Activated T-helper 17 cell treated with anti-CD3 and anti-CD28 coated beads, Interleukin-2, amount 50 U/mL, for 72 hours (primary cell): ENCODE measurements around the gene TRIM33. TPM values are rescaled to one million over a fixed set of nuclear protein-coding genes. Genes with fewer than 3 reads are reported as not detected.
"Not testable (repeated sequence)": the region's sequence is repeated elsewhere in the genome, so short reads cannot be mapped to it uniquely, and the experiment has no call there.

Source experiments
- ATAC-seq: fragments of 150-1000 bp; cut with Tn5 transposase; replicated peaks from 2 replicates; pipeline ENCODE4 v1.10.0; 2021; ENCODE audit warnings: mild to moderate bottlenecking, moderate library complexity
- H3K27ac Mint-ChIP-seq: one replicate; pipeline ENCODE4 v1.8.0; 2022; ENCODE audit warnings: mixed read lengths
- H3K27me3 Mint-ChIP-seq: one replicate; pipeline ENCODE4 v1.8.0; 2022; ENCODE audit warnings: mixed read lengths
- H3K36me3 Mint-ChIP-seq: one replicate; pipeline ENCODE4 v1.8.0; 2022; ENCODE audit warnings: low read depth, mild to moderate bottlenecking, mixed read lengths
- H3K4me1 Mint-ChIP-seq: one replicate; pipeline ENCODE4 v1.8.0; 2022; ENCODE audit warnings: mixed read lengths
- H3K4me3 Mint-ChIP-seq: one replicate; pipeline ENCODE4 v1.8.0; 2022; ENCODE audit warnings: mild to moderate bottlenecking, mixed read lengths
- H3K9me3 Mint-ChIP-seq: one replicate; pipeline ENCODE4 v1.8.0; 2022; ENCODE audit warnings: mixed read lengths
- total RNA-seq, 2 donors: library from RNA; stranded (reverse); gene quantifications; one replicate each; pipeline ENCODE4 v1.2.3, GENCODE V29; 2022

The TRIM33 gene
- total RNA-seq, 2 donors from 2014 or later: 36.6 to 45.9 TPM

DNA sequence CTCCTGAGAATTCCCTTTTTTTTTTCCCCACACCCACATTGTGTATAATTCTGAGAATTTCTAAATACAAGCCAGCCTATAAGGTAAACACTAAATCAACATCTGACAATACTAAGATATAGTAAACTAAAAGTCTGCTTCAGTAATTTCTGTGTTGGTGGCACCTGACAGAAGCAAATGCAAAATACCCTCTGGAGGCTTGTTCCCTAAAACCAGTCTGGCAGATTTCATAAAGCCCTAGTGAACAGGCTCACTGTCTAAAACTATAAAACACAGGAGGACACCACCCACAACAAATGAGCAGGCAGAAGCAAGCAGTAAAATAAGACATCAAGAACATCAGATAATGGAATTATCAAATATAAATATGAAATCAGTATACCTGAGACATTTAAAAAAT lies 11.5 kb downstream of the TRIM33 start:
- Mint-ChIP-seq H3K9me3 (no peaks in the 10 kb centered on the region), H3K4me3 (no peak overlapping the region), H3K36me3 (peaks cover 21% of the 10 kb centered on the region), H3K27ac (no peak overlapping the region), H3K27me3 (no peaks in the 10 kb centered on the region), H3K4me1 (peaks cover 22% of the 10 kb centered on the region)
- no peak for ATAC-seq

DNA sequence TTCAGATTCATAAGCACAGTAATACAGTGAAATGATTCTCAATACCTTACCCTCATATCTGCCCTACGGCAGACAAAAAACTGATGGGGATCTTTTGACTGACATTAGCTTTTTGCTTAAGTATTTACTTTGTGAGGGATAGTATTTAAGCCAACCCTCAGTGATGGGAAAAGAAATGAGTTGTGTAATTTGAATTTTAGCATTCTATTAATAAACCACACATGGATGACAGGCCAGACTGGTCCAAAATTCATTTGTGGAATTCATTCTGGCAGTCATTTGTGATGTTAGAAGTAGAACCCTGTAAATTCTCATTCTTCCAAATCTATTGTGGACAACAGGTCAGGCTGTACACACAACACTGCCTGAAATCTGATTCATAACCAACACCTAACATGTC lies 14.9 kb downstream of the TRIM33 start:
- H3K4me1 Mint-ChIP-seq: peaks cover 22% of the 10 kb centered on the region
- no peak overlapping the region for H3K27ac Mint-ChIP-seq
- no peaks in the 10 kb centered on the region for H3K27me3 Mint-ChIP-seq
- H3K9me3 Mint-ChIP-seq: peaks cover 4% of the 10 kb centered on the region
- H3K4me3 Mint-ChIP-seq: no peak overlapping the region
- H3K36me3 Mint-ChIP-seq: peaks cover 23% of the 10 kb centered on the region
- ATAC-seq: no peak

DNA sequence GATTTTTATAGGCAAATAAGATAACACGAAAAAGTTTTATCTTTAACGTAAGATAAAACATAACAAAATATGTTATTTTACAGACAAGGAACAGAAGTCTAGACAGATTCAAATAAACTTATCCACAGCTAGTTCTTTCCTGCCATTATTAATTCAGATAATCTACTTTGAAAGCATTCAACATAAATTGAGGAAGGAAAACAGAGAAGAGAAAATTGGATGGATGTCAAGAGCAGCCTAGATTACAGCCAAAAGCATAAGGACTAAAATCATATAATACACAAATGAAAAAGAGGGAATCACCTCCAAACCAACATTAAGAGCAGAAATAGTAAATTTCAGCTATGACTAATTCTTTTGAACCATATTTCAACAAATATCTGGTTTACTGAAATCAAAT lies 15.5 kb downstream of the TRIM33 start:
- peaks cover 23% of the 10 kb centered on the region for H3K36me3 Mint-ChIP-seq

DNA sequence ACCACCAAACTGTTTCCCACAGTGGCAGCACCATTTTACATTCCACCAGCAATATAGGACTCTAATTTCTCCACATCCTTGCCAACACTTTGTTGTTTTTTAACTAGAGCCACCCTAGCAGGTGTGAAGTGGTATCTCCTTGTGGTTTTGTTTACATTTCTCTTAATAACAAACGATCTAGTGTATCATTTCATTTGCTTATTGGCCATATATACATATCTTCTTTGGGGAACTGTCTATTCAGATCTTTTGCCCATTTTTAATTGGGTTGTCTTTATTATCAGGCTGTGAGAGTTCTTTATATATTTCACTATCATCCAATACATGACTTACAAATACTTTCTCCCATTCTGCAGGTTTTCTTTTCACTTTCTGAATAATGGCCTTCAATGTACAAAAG lies 18.0 kb downstream of the TRIM33 start:
- Mint-ChIP-seq H3K4me3 (no peak overlapping the region), H3K4me1 (peaks cover 30% of the 10 kb centered on the region), H3K9me3 (peaks cover 4% of the 10 kb centered on the region), H3K27ac (no peak overlapping the region), H3K27me3 (no peaks in the 10 kb centered on the region), H3K36me3 (peaks cover 12% of the 10 kb centered on the region)
- no peak for ATAC-seq

More for the DNA sequence above, 15.5 kb downstream of the TRIM33 start:
- Mint-ChIP-seq H3K4me1 (peaks cover 24% of the 10 kb centered on the region), H3K27ac (no peak overlapping the region), H3K9me3 (peaks cover 4% of the 10 kb centered on the region), H3K27me3 (no peaks in the 10 kb centered on the region), H3K4me3 (no peak overlapping the region)
- no peak for ATAC-seq

DNA sequence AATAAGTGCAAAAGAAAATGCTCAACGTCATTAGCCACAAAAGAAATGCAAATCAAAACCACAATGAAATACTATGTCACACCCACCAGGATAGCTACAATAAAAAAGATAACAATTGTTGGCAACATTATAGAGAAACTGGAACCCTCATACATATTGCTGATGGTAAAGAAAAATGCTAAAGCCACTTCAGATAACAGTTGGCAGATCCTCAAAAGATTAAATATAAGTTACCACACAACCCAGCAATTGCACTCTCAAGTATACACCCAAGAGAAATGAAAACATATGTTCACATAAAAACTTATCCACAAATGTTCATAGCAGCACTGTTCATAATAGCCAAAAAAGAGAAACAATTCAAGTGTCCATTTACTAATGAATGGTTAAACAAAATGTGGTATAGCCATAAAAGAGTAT lies 20.7 kb downstream of the TRIM33 start:
- H3K36me3 Mint-ChIP-seq: peaks cover 6% of the 10 kb centered on the region
- H3K27me3 Mint-ChIP-seq: no peaks in the 10 kb centered on the region
- H3K4me1 Mint-ChIP-seq: peaks cover 28% of the 10 kb centered on the region
- H3K4me3 Mint-ChIP-seq: no peak overlapping the region
- peaks cover 4% of the 10 kb centered on the region for H3K9me3 Mint-ChIP-seq
- H3K27ac Mint-ChIP-seq: peak overlapping the region; percentile 42
- ATAC-seq: no peak

DNA sequence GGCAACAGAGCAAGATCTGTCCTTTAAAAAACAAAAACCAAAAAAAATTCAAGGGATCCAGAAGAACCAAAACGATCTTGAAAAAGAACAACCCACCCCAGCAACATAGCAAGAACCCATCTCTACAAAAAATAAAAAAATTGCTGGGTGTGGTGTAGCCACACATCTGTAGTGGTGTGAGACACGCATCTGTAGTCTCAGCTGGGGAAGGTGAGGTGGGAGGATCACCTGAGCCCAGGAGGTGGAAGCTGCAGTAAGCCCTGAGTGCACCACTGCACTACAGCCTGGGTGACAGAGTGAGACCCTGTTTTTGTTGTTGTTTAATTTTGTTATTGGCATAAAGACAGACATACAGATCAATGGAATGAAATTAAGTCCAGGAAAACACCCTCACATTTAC lies 22.3 kb downstream of the TRIM33 start:
- H3K27me3 Mint-ChIP-seq: no peaks in the 10 kb centered on the region
- no peak overlapping the region for H3K4me3 Mint-ChIP-seq
- H3K36me3 Mint-ChIP-seq: peaks cover 6% of the 10 kb centered on the region
- ATAC-seq: no peak
- peaks cover 30% of the 10 kb centered on the region for H3K4me1 Mint-ChIP-seq
- H3K9me3 Mint-ChIP-seq: peaks cover 4% of the 10 kb centered on the region
- H3K27ac Mint-ChIP-seq: peak overlapping the region; percentile 18

DNA sequence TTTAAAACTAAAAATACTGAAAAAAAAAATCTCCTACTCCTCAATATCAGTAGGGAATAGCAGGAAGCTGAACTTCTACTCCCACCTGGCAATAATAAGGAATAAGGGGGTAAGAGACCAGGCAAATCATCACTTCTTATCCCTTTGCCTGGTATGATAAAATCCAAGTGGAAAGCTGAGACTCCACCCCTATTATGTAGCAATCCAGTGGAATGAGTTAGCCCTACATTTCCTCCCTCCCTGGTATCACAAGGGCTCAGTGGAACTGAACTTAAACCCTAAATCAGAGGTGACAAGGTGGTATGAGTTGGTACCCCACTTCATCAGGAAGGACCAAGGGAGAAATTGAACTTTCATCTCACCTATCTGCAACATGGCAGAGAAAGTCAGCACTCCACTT lies 25.7 kb downstream of the TRIM33 start:
- no peaks in the 10 kb centered on the region for H3K9me3 Mint-ChIP-seq
- no peak overlapping the region for H3K4me3 Mint-ChIP-seq
- no peaks in the 10 kb centered on the region for H3K27me3 Mint-ChIP-seq
- H3K27ac Mint-ChIP-seq: no peak overlapping the region
- peaks cover 6% of the 10 kb centered on the region for H3K36me3 Mint-ChIP-seq
- H3K4me1 Mint-ChIP-seq: peaks cover 28% of the 10 kb centered on the region
- ATAC-seq: no peak

DNA sequence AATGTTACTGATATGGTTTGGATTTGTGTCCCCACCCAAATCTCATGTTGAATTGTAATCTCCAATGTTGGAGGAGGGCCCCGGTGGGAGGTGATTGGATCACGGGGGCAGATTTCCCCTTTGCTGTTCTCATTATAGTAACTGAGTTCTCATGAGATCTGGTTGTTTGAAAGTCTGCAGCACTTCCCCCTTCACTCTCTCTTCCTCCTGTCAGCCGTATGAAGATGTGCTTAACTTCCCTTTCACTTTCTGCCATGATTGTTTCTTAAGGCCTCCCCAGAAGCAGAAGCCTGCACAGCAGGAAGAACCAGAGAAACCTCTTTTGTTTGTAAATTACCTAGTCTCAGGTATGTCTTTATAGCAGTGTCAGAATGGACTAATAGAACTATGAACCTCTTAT lies 28.4 kb downstream of the TRIM33 start:
- Mint-ChIP-seq H3K4me3 (peak overlapping the region; percentile 8), H3K27ac (peak overlapping the region; percentile 35), H3K4me1 (peaks cover 30% of the 10 kb centered on the region)

DNA sequence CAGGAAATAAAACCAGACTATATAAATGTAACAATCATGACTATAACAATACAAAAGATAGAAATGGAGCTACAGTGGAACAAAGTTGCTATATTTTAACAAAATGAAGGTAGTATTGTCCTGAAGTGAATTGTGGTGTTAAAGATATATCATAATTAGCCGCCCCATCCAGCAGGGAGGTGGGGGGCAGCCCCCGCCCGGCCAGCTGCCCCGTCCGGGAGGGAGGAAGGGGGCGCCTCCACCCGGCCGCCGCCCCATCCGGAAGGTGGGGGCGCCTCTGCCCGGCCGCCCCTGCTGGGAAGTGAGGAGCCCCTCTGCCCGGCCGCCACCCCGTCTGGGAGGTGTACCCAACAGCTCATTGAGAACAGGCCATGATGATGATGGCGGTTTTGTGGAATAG lies 31.4 kb downstream of the TRIM33 start:
- ATAC-seq, H3K27me3 Mint-ChIP-seq, H3K9me3 Mint-ChIP-seq, H3K4me3 Mint-ChIP-seq, H3K27ac Mint-ChIP-seq: not testable (repeated sequence)
- peaks cover 46% of the 10 kb centered on the region for H3K4me1 Mint-ChIP-seq
- H3K36me3 Mint-ChIP-seq: peaks cover 14% of the 10 kb centered on the region

More for the DNA sequence above, 28.4 kb downstream of the TRIM33 start:
- Mint-ChIP-seq H3K9me3 (peaks cover 4% of the 10 kb centered on the region), H3K27me3 (no peaks in the 10 kb centered on the region), H3K36me3 (peaks cover 14% of the 10 kb centered on the region)
- ATAC-seq: no peak

DNA sequence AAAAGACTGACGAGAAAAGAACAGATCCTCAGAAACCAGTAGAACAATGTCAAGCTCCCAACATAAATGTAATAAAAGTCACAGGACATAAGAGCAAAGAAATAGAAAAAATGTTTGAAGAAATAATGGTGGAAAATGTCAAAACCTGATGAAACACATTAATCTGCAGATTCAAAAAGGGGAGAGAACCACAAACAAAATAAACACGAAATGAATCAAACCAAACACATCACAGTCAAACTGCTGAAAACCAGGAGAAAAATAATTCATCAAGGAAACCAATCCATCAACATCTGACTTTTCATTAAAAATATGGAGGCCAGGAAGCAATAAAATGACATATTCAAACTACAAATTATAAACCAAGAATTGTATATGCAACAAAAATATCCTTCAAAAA lies 31.9 kb downstream of the TRIM33 start:
- H3K4me1 Mint-ChIP-seq: peaks cover 46% of the 10 kb centered on the region
- H3K27ac Mint-ChIP-seq: no peak overlapping the region
- no peak overlapping the region for H3K4me3 Mint-ChIP-seq
- H3K36me3 Mint-ChIP-seq: peaks cover 14% of the 10 kb centered on the region
- ATAC-seq: no peak
- peaks cover 4% of the 10 kb centered on the region for H3K9me3 Mint-ChIP-seq
- H3K27me3 Mint-ChIP-seq: no peaks in the 10 kb centered on the region

DNA sequence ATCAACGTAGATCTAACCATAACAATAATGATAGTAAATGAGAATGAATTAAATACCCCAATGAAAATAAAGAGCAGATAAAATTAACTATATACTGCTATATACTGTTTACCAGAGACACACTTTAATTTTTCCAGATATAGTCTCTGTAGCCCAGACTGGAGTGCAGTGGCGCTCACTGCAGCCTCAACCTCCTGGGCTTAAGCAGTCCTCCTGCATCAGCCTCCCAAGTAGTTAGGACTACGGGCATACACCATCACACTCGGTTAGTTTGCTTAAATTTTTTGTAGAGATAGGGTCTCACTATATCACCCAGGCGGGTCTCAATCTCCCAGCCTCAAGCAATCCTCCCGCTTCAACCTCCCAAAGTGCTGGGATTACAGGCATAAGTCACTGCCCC lies 37.2 kb downstream of the TRIM33 start:
- Mint-ChIP-seq H3K4me3 (peak overlapping the region; percentile 47), H3K27ac (peak overlapping the region; percentile 77), H3K4me1 (peaks cover 45% of the 10 kb centered on the region), H3K9me3 (peaks cover 5% of the 10 kb centered on the region), H3K27me3 (no peaks in the 10 kb centered on the region), H3K36me3 (peaks cover 26% of the 10 kb centered on the region)
- ATAC-seq: peak; percentile 19

DNA sequence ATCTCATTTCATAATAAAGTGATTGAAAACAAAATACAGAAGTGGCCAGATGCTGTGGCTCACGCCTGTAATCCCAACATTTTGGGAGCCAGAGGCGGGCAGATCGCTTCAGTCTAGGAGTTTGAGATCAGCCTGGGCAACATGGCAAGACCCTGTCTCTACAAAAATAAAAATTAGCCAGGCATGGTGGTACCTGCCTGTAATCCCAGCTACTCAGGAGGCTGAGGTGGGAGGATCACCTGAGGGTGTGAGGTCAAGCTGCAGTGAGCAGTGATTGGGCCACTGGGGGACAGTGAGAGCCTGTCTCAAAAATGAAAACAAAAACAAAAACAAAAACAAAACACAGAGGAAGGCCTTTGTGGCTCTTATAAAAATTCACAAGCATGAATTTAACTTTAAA lies 38.6 kb downstream of the TRIM33 start:
- Mint-ChIP-seq H3K4me1 (peaks cover 50% of the 10 kb centered on the region), H3K36me3 (peaks cover 24% of the 10 kb centered on the region), H3K9me3 (peaks cover 5% of the 10 kb centered on the region), H3K27ac (no peak overlapping the region), H3K4me3 (no peak overlapping the region), H3K27me3 (no peaks in the 10 kb centered on the region)
- ATAC-seq: no peak

DNA sequence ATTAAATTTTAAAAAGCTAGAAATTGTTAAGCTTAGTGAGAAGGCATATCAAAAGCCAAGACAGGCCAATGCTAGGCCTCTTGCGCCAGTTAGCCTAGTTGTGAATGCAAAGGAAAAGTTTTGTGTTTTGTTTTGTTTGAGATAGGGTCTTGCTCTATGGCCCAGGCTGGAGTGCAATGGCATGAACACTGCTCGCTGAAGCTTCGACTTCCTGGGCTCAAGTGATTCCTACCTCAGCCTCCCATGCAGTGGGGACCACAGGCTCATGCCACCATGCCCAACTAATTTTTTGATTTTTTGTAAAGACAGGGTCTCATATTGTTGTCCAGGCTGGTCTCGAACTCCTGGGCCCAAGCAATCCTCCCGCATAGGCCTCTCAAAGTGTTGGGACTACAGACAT lies 40.3 kb downstream of the TRIM33 start:
- no peak for ATAC-seq
- H3K36me3 Mint-ChIP-seq: peaks cover 30% of the 10 kb centered on the region
- peaks cover 50% of the 10 kb centered on the region for H3K4me1 Mint-ChIP-seq
- H3K27ac Mint-ChIP-seq: no peak overlapping the region
- no peaks in the 10 kb centered on the region for H3K27me3 Mint-ChIP-seq
- peaks cover 5% of the 10 kb centered on the region for H3K9me3 Mint-ChIP-seq
- H3K4me3 Mint-ChIP-seq: no peak overlapping the region

DNA sequence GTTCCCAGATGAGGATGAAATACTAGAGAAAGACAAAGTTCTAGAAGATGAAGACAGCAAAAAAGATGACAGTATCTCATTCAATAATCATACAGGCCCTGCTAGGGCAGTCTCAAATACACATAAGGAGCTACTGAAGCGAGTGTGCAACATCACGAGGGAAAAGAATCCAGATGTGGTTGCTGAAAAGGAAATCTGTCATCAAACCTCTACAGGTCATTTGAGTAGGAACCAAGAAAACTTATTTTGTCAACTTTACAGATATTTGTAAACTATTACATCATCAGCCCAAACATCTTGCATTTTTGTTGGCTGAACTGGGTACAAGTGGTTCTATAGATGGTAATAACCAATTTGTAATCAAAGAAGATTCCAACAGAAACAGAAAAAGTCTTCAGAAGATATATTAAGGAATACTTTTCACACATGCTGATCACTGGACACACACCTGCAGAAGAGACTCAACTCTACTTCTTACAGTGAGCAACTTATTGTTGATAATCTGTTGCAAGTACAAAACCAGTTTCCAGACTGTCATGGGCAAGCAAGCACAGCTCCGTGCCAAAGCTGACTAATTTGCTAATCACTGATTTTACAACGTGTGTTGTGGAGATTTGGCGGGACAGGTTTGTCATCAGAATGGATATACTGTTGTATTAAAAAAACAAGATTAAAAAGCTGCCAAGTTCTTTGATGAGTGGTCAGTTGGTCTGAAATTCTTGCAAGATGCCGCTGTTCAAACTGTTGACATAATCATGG lies 42.1 kb downstream of the TRIM33 start:
- Mint-ChIP-seq H3K27ac (peak overlapping the region; percentile 74), H3K4me3 (peak overlapping the region; percentile 38), H3K9me3 (peaks cover 5% of the 10 kb centered on the region), H3K27me3 (no peaks in the 10 kb centered on the region), H3K36me3 (peaks cover 39% of the 10 kb centered on the region), H3K4me1 (peaks cover 52% of the 10 kb centered on the region)
- peak; percentile 80 for ATAC-seq

DNA sequence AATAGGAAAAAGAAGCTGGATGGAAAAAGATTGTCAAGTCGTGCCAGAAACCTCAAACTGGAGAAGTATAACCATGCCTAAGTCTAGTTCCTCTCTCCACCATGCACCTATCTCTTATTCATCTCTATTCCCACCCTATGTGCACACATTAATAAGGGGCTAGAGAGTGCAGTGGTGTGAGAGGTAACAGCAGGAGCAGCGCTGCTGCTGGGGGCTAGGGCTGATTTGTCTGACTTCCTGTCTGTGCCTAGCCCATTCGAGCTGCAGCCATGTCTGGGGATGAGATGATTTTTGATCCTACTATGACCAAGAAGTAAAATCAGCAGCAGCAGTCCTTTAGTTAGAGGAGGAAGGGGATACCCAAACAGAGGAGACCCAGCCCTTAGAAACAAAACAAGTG lies 43.0 kb downstream of the TRIM33 start:
- Mint-ChIP-seq H3K27ac (peak overlapping the region; percentile 74), H3K36me3 (peaks cover 41% of the 10 kb centered on the region), H3K9me3 (no peaks in the 10 kb centered on the region), H3K27me3 (no peaks in the 10 kb centered on the region), H3K4me3 (peak overlapping the region; percentile 38), H3K4me1 (peaks cover 44% of the 10 kb centered on the region)
- peak; percentile 35 for ATAC-seq
